Trophoblast cell (in vitro differentiated cells and primary cell): ENCODE results near the gene DLGAP1.

Experiments
- DNase-seq, 2 donors: peaks; one replicate each; pipeline ENCODE4 v3.0.0-alpha.2; 2016
- H2AFZ ChIP-seq: 2 replicates; pipeline ENCODE4 v1.6.1; 2013; ENCODE audit warnings: low read length, moderate library complexity, mild to moderate bottlenecking; ENCODE audit not compliant: insufficient read depth, poor library complexity
- H2AK5ac ChIP-seq: 2 replicates; pipeline ENCODE4 v1.6.1; 2013; ENCODE audit warnings: mild to moderate bottlenecking, low read length
- H2BK120ac ChIP-seq: 2 replicates; pipeline ENCODE4 v1.6.1; 2013; ENCODE audit warnings: low read length, mild to moderate bottlenecking, moderate library complexity; ENCODE audit not compliant: insufficient read depth, poor library complexity
- H2BK12ac ChIP-seq: 2 replicates; pipeline ENCODE4 v1.6.1; 2013; ENCODE audit warnings: mild to moderate bottlenecking, low read length, moderate library complexity
- H2BK5ac ChIP-seq: 2 replicates; pipeline ENCODE4 v1.6.1; 2013; ENCODE audit warnings: low read length, low read depth, moderate library complexity, mild to moderate bottlenecking; ENCODE audit not compliant: poor library complexity
- H3K14ac ChIP-seq: 2 replicates; pipeline ENCODE4 v1.6.1; 2013; ENCODE audit warnings: mild to moderate bottlenecking, low read length
- H3K18ac ChIP-seq: 2 replicates; pipeline ENCODE4 v1.6.1; 2013; ENCODE audit warnings: mild to moderate bottlenecking, low read length
- H3K23ac ChIP-seq: 2 replicates; pipeline ENCODE4 v1.6.1; 2013; ENCODE audit warnings: low read length
- H3K27ac ChIP-seq: 2 replicates; pipeline ENCODE4 v1.5.1; 2013; ENCODE audit warnings: low read depth, mild to moderate bottlenecking, inconsistent platforms, low read length, moderate library complexity
- H3K27me3 ChIP-seq: 2 replicates; pipeline ENCODE4 v1.6.1; 2013; ENCODE audit warnings: inconsistent platforms, mild to moderate bottlenecking, low read length, moderate library complexity; ENCODE audit not compliant: insufficient read depth
- H3K36me3 ChIP-seq, 2 experiments: 1 replicate in 1 of 2; 2 replicates in 1 of 2; pipeline ENCODE4 v1.6.1; 2013; ENCODE audit warnings: low read length in 2 of 2, mild to moderate bottlenecking in 2 of 2, moderate library complexity in 1 of 2; ENCODE audit not compliant: insufficient read depth in 2 of 2, control insufficient read depth in 1 of 2
- H3K4ac ChIP-seq: 2 replicates; pipeline ENCODE4 v1.6.1; 2013; ENCODE audit warnings: low read depth, mild to moderate bottlenecking, low read length, moderate library complexity
- H3K4me1 ChIP-seq, 2 experiments: 1 replicate in 1 of 2; 2 replicates in 1 of 2; pipeline ENCODE4 v1.6.1; 2013; ENCODE audit warnings: low read length in 2 of 2, mild to moderate bottlenecking in 2 of 2, moderate library complexity in 1 of 2; ENCODE audit not compliant: insufficient read depth in 2 of 2, control insufficient read depth in 1 of 2
- H3K4me2 ChIP-seq: 2 replicates; pipeline ENCODE4 v1.6.1; 2013; ENCODE audit warnings: inconsistent platforms, mild to moderate bottlenecking, low read length, moderate library complexity
- H3K4me3 ChIP-seq: 2 replicates; pipeline ENCODE4 v1.5.1; 2013; ENCODE audit warnings: mild to moderate bottlenecking, low read depth, low read length, inconsistent platforms
- H3K79me1 ChIP-seq: one replicate; pipeline ENCODE4 v1.6.1; 2013; ENCODE audit warnings: low read length
- H3K79me2 ChIP-seq: 2 replicates; pipeline ENCODE4 v1.6.1; 2013; ENCODE audit warnings: low read length, mild to moderate bottlenecking; ENCODE audit not compliant: control insufficient read depth, insufficient read depth, poor library complexity
- H3K9ac ChIP-seq: 2 replicates; pipeline ENCODE4 v1.6.1; 2013; ENCODE audit warnings: mild to moderate bottlenecking, low read length
- H3K9me3 ChIP-seq: 2 replicates; pipeline ENCODE4 v1.6.1; 2013; ENCODE audit warnings: low read depth, mild to moderate bottlenecking, control low read depth, inconsistent platforms, low read length; ENCODE audit not compliant: insufficient read depth
- H4K12ac ChIP-seq: 2 replicates; pipeline ENCODE4 v1.6.1; 2013; ENCODE audit warnings: low read depth, mild to moderate bottlenecking, low read length, moderate library complexity
- H4K8ac ChIP-seq: 2 replicates; pipeline ENCODE4 v1.6.1; 2013; ENCODE audit warnings: low read depth, mild to moderate bottlenecking, low read length, moderate library complexity
- H4K91ac ChIP-seq: one replicate; pipeline ENCODE4 v1.6.1; 2013; ENCODE audit warnings: low read depth, mild to moderate bottlenecking, low read length, moderate library complexity
- WGBS: extraction: QIAGEN DNeasy Blood & Tissue Kit; methylation state at CpG from one replicate; pipeline ENCODE4 v1.1.7; 2013; ENCODE audit warnings: missing lambda C conversion rate; ENCODE audit not compliant: insufficient read length, insufficient coverage; ENCODE audit errors: extremely low coverage; 5-methylcytosine and 5-hydroxymethylcytosine counted together

The DLGAP1 gene

GRCh38 chr18:3792711-3793110, 662.4 kb downstream of the DLGAP1 start:
- no peak overlapping the region for H2BK12ac ChIP-seq
- H3K27me3 ChIP-seq: no peaks in the 10 kb centered on the region
- H4K91ac ChIP-seq: no peak overlapping the region
- no peak overlapping the region for H3K18ac ChIP-seq
- H3K27ac ChIP-seq: no peak overlapping the region
- H3K4me3 ChIP-seq: no peak overlapping the region
- H3K4me2 ChIP-seq: no peak overlapping the region
- H3K9me3 ChIP-seq: no peaks in the 10 kb centered on the region
- no peak overlapping the region for H3K4ac ChIP-seq
- no peak overlapping the region for H3K23ac ChIP-seq
- H2BK120ac ChIP-seq: no peak overlapping the region
- WGBS: no CpG with 5 or more reads among the region's 9 CpGs
- H3K9ac ChIP-seq: no peak overlapping the region
- H2AK5ac ChIP-seq: no peak overlapping the region
- H2AFZ ChIP-seq: no peak overlapping the region
- H3K79me2 ChIP-seq: no peaks in the 10 kb centered on the region
- H4K12ac ChIP-seq: no peak overlapping the region
- H2BK5ac ChIP-seq: no peak overlapping the region
- no peak overlapping the region for H3K14ac ChIP-seq
- H4K8ac ChIP-seq: no peak overlapping the region
- DNase-seq: peak in 1 of 2 donors; percentile 17
- no peaks in the 10 kb centered on the region for H3K36me3 ChIP-seq
- H3K4me1 ChIP-seq: peaks cover 0 to 10% of the 10 kb centered on the region in 2 experiments
- no peaks in the 10 kb centered on the region for H3K79me1 ChIP-seq

GRCh38 chr18:3791238-3791637, 663.9 kb downstream of the DLGAP1 start:
- H3K36me3 ChIP-seq: no peaks in the 10 kb centered on the region
- whole genome bisulfite sequencing: no CpG with 5 or more reads among the region's 4 CpGs
- no peaks in the 10 kb centered on the region for H3K9me3 ChIP-seq
- H3K4me2 ChIP-seq: no peak overlapping the region
- H3K23ac ChIP-seq: no peak overlapping the region
- no peak overlapping the region for H3K27ac ChIP-seq
- no peak overlapping the region for H4K12ac ChIP-seq
- H3K79me2 ChIP-seq: no peaks in the 10 kb centered on the region
- H3K18ac ChIP-seq: no peak overlapping the region
- H4K8ac ChIP-seq: no peak overlapping the region
- no peak overlapping the region for H3K14ac ChIP-seq
- H3K79me1 ChIP-seq: no peaks in the 10 kb centered on the region
- no peak overlapping the region for H2AK5ac ChIP-seq
- no peak overlapping the region for H4K91ac ChIP-seq
- no peak overlapping the region for H2BK120ac ChIP-seq
- H2BK5ac ChIP-seq: no peak overlapping the region
- no peaks in the 10 kb centered on the region for H3K27me3 ChIP-seq
- H2BK12ac ChIP-seq: no peak overlapping the region
- H3K4me1 ChIP-seq: peaks cover 0 to 10% of the 10 kb centered on the region in 2 experiments
- H3K4ac ChIP-seq: no peak overlapping the region
- DNase-seq: no peak
- H3K4me3 ChIP-seq: no peak overlapping the region
- no peak overlapping the region for H3K9ac ChIP-seq
- H2AFZ ChIP-seq: no peak overlapping the region

DNA sequence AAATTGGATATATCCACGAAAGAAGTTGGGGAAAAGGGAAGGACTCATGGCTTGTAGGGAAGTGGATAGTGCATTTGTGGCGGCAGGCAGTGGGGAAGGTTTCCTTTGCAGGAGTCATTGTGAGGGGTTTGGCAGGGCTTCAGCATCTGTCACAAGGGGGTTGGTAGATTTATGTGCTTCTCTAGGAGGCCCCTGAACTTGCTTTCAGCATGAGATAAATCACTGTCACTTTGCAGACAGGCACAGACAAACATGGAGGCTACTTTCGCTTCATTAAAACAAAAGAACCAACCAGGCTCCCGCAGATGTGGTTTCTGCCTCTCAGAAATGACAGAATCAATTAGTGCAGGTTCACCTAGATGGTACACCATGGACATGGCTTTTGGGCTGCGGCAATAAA, 664.4 kb downstream of the DLGAP1 start:
- no CpG with 5 or more reads among the region's 5 CpGs for WGBS
- no peaks in the 10 kb centered on the region for H3K36me3 ChIP-seq
- no peak for DNase-seq
- H3K4me3 ChIP-seq: no peak overlapping the region
- H2AK5ac ChIP-seq: no peak overlapping the region
- no peaks in the 10 kb centered on the region for H3K79me1 ChIP-seq
- H3K23ac ChIP-seq: no peak overlapping the region
- no peak overlapping the region for H3K14ac ChIP-seq
- no peak overlapping the region for H3K9ac ChIP-seq
- H3K4ac ChIP-seq: no peak overlapping the region
- no peak overlapping the region for H2BK5ac ChIP-seq
- H2BK120ac ChIP-seq: no peak overlapping the region
- H3K27me3 ChIP-seq: no peaks in the 10 kb centered on the region
- H3K9me3 ChIP-seq: no peaks in the 10 kb centered on the region
- no peaks in the 10 kb centered on the region for H3K79me2 ChIP-seq
- H4K12ac ChIP-seq: no peak overlapping the region
- H3K27ac ChIP-seq: no peak overlapping the region
- H3K4me1 ChIP-seq: peaks cover 0 to 10% of the 10 kb centered on the region in 2 experiments
- H3K4me2 ChIP-seq: no peak overlapping the region
- no peak overlapping the region for H4K91ac ChIP-seq
- H3K18ac ChIP-seq: no peak overlapping the region
- H2AFZ ChIP-seq: no peak overlapping the region
- no peak overlapping the region for H4K8ac ChIP-seq
- H2BK12ac ChIP-seq: no peak overlapping the region

DNA sequence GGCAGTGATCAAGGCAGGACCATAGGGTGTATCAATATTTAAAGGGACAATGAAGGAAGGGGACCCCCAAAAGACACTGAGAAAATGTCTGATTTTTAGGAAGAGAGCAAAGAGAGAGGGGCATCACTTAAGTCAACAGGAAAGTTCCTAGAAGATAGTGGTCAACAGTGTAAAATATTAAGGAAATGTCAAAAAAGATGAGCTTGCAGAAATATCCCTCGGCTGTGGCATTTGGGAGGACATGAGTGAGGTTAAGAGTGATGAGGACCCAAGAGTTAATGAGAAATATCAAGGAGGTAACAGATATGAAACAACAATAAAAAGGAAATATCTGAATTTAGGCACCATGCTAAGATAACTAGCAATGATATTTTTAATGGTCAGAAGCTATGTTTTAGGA, 665.6 kb downstream of the DLGAP1 start:
- H4K91ac ChIP-seq: no peak overlapping the region
- no peaks in the 10 kb centered on the region for H3K79me1 ChIP-seq
- no peak overlapping the region for H3K23ac ChIP-seq
- H2AFZ ChIP-seq: no peak overlapping the region
- H2AK5ac ChIP-seq: no peak overlapping the region
- no peak overlapping the region for H4K12ac ChIP-seq
- H3K9me3 ChIP-seq: no peaks in the 10 kb centered on the region
- H3K4me1 ChIP-seq: peaks cover 0 to 9% of the 10 kb centered on the region in 2 experiments
- no CpG with 5 or more reads among the region's 1 CpG for WGBS
- no peaks in the 10 kb centered on the region for H3K79me2 ChIP-seq
- no peak overlapping the region for H2BK12ac ChIP-seq
- no peak overlapping the region for H3K4me3 ChIP-seq
- no peak overlapping the region for H3K9ac ChIP-seq
- no peak overlapping the region for H2BK120ac ChIP-seq
- no peak overlapping the region for H3K27ac ChIP-seq
- H3K36me3 ChIP-seq: no peaks in the 10 kb centered on the region
- no peak overlapping the region for H2BK5ac ChIP-seq
- no peak overlapping the region for H3K4me2 ChIP-seq
- H4K8ac ChIP-seq: no peak overlapping the region
- no peak overlapping the region for H3K4ac ChIP-seq
- H3K14ac ChIP-seq: no peak overlapping the region
- no peaks in the 10 kb centered on the region for H3K27me3 ChIP-seq
- no peak for DNase-seq
- no peak overlapping the region for H3K18ac ChIP-seq
